A172 (cell line): Measurements from ENCODE around the gene MUSTN1. TPM values are rescaled to one million over a fixed set of nuclear protein-coding genes. Genes with fewer than 3 reads are reported as not detected.
A peak's percentile ranks its signal among the peaks of the same experiment; 100 is the strongest.

Experiments
- DNase-seq: peaks from one replicate; pipeline ENCODE4 v3.0.0-alpha.2; 2015; ENCODE audit warnings: low spot score
- total RNA-seq: library from RNA; depleted of rRNA; stranded (reverse); fragments of >200 nt; shearing (Covaris generic); gene quantifications from 2 replicates; pipeline ENCODE4 v1.2.3, GENCODE V29; 2014; rRNA removed

The MUSTN1 gene
- total RNA-seq, result 0.22 TPM in 1 of 2 replicates, not detected in the other

DNA sequence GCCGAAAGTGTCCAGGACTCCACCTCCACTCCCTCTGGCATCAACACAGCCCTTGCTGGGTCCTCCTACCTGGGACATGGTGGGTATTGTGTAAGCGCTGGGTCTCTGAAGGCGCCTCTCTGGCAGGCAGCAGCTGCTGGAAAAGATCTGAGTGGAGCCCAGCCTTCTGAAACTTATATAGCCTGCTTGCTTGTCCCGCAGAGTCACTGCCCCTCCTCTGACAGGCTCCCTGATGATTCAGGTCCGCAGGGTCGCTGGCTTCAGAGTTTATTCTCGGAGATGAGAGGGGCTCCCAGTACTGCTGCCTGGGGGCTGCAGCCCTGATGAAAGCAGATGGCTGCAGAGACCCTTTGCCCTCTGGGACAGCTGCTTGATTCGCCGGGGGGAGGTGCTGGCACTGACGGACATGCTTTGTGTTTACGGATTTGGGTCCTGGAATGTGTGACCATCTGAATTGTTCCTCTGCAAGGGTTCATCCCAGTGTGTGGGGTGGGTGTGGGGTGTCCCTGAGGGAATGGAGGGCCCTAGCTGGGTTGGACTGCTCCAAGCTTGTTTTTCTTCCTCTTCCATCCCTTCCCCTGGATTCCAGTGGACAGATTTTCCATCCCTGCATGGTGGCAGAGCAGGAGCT, at the start of gene MUSTN1:
Gene MUSTN1 (minus strand): TSS at position 149 of the 631 bp plus-strand sequence. CDS start 71 bp downstream, at position 78.
- no peak for DNase-seq

DNA sequence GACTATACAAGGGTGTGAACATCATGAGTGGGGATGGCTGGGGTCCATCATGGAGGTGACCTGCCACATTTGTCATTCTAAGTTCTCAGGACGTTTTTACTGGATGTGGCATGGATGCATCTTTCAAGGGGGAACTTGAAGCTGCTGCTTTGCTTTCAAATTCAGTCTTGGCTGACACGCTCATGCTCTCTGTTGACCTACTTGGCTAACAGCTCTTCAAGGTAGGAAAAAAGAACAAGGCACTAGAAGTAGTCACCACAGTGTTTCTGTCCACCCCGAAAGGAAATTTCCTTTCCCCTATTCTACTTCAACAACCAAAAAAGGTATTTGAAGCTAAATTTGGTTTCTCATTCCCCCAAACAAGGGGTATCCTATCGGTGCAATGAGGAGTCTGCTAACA, 47.6 kb upstream of the MUSTN1 start:
- DNase-seq, result no peak

DNA sequence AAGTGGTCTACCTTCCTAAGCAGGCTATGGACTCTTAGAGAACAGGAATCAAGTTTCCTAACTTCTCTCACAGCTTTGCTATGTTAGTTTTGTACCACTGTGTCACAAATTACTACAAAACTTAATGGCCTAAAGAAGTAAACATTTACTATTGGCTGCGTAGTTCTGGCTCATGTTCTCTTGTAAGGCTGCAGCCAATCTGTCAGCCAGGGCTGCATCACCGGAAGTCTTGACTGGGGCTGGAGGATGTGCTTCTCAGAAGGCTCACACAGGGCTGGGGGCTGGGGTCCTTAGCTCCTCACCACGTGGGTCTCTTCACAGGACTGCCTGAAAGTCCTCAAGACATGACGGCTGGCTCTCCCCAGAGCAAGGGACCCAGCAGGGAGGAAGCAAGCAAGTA, 47.1 kb upstream of the MUSTN1 start:
- no peak for DNase-seq

DNA sequence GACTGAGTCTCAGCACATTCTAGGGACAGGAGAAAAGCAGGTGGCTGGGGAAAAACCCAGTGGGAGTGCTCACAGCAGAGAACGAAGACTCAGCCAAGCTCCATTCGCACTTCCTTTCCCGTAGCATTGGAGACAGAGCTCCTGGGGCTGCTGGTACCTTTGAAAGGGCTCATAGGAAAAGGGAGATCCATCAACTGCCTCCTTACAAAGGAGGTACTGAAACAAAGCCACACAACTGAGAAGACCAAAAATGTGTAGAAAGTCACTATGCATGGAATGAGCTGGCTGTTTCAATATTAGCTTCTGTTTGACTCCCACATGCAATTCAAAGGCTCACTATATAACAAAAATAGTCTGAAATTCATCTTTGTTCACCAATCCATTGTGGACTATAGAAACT, 45.7 kb upstream of the MUSTN1 start:
- DNase-seq, result no peak

DNA sequence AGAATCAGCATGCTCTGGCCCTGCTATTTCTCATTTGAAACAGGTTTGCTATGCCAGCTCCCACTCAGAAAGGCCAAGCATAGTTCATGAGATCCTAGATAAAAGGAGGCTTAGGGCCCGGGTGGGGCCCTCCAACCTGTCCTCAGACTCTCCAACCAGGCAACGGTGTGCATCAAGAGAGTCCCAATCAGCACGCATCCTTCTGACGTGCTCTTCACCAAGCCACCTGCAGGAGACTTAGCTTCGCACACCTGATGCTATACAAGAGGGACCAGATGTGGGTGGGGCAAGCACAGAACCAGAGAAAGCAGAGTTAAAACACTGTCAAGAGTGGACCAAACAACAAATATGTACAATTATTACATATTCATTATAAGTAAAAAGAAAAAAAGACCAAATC, 45.2 kb upstream of the MUSTN1 start:
- DNase-seq, result no peak

DNA sequence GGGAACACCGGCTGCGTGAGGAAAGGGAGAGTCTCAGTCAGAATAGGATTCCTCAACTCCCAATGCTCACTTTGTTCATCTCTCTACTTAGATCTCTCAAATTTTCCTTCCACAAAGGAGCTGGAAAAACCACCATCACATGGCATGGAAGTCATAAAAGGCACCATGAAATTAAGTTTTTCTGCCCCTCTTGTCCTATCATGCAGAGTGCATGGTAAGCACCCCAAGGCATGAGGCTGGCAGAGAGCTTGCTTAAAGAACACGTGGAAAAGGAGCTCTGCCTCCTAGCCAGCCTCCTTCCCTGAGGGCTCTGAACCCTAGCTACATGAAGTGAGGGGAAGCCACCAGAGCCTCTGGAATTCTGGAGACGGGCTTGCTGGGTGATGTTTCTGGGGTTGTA, 44.8 kb upstream of the MUSTN1 start:
- no peak for DNase-seq

DNA sequence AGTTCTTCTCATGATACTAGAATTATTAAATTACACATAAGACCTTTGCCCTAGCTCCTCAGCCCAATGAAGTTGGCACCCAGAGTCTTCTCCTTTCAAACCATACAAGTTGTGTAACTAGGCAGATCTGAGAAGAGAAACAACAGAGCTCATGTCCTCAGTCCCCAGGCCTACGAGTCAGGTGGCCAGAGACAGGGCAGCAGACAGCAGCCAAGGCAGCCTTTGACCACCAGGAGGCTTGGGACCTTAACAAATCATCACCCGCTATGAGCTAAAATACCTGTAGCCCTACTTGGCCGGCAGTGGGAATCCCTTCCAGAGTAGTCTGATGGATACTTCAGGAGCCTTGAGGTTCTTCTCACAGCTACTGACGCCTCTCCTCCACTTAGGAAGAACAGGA, 44.3 kb upstream of the MUSTN1 start:
- no peak for DNase-seq

DNA sequence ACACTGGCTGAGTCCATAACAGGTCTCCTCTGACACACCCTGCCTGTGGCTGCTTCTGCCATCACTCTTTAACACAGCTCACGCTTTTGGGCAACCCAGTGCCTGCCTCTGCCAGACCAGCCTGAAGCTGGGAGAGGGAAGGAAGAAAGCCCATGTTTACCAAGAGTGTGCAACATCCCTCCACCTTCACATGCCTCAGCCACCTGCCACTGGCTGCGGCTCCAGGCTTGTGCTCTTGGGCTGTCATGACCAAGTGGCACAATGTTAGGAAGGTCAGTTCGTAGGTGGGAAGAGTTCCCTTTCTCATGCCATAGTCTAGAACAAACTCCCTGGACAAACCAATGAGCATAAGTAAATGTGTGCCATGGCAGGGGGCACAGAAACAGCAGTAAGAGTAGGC, 42.3 kb upstream of the MUSTN1 start:
- no peak for DNase-seq

DNA sequence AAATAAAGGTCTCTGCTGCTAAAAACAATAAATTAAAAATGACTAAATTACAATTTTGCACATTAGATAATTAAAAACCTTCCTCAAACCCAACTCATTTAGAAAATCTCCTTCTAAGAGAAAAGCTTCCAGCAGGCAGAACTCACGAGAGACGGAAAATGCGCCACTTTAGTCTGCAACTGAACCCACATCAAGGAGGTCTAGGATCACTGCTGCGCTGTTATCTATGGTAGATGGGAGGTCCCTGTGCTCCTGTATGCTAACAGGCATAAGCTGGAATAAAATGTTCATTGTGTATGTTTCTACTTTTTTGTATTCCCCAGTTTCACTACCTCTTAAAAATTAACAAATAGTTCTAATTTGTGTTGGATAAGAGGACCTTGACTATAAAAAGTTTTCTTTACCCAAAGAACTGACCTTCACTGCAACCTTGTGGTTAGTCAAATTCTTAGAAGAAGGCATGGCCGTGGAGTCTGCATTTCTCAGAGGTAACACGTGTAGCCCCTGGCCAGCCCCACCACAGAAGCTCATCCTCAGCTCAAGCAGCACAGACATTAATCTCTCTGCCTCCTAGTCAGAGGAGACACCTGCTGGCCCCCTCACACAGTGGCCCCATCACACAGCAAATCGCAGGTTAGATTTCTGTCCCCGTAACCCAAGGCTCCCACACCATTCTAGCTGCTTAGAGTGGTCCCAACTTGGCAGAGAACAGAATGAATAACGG, 40.2 kb upstream of the MUSTN1 start:
- no peak for DNase-seq

DNA sequence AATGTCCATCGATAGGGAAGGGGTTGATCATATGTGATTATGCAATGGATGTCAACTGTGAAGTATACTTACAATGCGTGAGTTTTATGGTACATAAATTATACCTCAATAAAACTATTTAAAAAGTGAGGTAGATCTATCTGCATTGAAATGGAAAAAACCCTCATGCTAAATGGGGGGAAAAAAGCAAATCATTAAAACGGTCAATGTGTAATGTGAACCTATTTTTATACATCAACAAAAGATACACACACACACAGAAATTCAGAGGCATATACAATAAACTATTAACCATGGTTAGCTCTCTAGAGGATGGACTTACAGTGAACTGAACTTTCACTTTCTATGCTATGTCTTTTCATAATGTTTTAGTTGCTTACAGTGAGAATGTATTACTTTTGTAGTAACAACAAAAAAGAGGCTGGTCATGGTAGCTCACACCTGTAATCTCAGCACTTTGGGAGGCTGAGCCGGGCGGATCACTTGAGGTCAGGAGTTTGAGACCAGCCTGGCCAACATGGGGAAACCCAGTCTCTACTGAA, 39.4 kb upstream of the MUSTN1 start:
- DNase-seq, result no peak

DNA sequence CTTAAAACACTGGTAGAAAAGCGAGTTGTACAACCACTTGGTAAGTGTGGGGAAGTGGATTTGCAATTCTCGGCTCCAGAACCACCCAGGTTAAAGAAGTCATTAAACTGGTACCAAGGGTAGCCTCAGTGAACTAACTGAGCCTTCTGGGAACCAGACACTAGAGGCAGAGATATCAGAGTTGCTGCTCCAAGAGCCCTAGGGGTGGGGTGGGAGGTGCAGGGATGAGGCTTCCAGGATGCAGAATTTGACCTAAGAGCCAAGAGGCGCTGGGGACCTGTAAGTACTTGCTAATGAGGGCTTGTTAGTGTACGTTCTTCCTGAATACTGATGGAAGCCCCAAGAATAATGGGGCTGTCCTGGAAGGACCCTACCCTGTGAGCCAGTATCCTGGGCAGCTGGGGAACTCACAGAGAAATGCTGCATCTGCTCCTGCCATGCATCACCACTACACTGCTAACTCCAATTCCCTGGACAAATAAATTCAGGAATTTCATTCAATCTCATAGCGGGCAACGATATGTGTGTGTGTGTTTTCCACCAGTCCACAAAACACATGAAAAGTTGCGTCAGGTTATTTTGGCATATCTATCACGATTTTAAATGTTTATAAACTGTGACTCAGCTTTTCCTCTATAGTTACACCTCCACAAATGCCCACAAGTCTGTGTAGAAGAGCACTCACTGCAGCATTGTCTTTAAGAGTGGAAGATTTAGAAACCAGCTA, 38.8 kb upstream of the MUSTN1 start:
- peak; percentile 38 for DNase-seq

DNA sequence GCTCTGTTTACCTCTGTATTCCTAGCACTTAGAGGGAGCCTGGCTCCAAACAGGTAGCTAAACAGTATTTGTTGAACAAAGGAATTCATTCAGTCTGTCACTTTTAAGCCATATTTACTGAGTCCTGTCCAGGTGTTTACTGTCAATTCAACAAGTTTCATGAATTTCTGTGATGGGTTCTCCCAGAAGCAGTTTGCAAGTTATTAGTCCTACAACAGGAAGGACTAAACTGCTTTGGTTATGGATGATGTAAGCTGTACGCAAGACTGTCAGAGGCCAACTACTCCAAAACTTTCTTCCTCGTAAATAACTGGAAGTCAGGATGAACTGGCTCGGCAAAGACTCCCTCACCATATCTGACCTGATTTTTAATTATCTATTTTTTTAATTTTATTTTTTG, 37.4 kb upstream of the MUSTN1 start:
- DNase-seq, result no peak

DNA sequence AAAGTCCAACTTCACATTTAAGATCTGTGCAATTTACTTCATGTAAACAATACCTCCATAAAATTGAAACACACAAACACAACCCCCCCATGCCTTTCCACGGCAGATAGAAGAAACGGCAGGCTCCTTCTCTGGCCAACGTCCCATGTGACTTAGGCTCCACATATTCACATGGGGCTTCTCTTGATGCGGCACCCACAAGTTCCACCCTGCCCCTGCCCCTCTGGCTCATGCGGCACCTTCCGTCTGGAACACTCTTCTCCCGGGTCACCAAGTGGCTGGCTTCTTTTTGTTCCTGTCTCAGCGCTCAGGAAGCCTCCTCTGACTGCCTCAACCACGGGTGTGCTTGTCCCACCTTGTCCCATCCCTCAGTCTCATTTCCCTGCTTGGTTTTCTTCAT, 36.9 kb upstream of the MUSTN1 start:
- DNase-seq, result no peak

DNA sequence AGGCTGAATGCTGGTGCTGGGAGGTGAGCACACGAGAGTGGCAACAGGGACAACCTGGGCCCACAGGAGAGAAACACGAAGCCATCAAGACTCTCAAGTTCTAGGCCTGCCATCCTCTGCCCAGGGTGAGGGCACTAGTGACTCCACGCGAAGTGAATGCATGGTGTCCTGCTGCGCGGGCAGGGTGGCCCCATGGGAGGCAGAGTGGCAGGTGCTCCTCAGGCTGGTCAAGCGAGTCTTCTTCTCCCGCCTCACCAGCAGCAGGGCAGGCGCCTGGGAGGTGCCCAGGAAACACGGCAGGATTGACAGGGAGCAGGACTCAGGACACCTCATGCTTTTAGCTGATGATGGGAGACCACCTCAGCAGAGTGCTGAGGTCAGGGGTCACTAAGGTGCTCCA, 35.7 kb upstream of the MUSTN1 start:
- no peak for DNase-seq

DNA sequence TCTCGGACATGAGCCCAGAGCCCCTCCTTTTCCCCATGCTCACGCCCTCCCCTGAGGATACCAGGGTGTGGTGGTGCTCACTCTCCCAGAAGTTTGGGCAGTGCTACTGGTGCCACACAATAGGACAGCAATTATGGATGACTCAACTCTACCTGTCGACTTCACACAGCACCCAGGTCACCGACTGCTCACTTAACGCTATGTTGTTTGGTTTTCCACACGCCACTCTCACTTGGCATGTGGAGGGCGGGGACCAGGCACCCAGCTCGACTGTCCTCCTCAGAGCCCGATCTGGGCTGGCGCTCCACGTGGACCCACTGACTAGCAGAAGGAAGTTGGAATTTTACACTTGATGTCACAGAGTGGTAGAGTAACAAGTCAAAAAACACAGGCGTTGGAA, 31.6 kb upstream of the MUSTN1 start:
- no peak for DNase-seq

DNA sequence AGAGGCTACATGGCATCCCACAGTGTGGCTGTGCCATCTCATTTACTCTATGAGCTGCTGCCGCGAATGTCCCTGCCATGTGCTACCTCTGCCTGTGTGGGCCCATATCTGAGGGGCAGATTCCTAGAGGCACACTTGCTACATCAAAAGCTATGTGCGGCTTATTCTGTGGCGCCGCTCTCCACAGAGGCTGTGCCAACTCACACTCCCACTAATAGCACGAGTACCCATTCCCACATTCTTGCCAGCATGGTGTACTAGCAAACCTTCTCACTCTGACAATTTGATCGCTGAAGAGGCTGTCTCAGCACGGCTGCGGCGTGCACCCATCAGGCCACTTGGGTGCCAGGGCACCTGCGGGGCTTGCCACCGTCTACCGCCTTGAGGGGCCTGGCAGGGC, 31.2 kb upstream of the MUSTN1 start:
- DNase-seq, result no peak

DNA sequence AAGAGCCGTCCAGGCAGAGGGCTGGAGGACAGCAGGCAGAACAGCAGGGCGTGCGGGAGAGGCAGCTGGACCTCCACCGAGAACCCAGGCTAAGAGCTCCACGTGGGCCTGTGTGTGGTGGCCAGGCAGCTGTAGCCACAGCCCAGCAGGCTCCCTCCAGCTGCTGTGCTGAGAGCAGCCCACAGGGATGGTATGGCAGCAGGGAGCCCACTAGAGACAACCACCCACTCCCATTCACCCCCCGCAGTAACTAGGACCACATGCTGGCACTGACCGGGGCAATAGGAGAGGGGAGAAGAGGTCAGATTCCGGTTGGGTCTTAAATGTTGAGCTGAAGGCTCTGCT, 25.6 kb upstream of the MUSTN1 start:
- no peak for DNase-seq

DNA sequence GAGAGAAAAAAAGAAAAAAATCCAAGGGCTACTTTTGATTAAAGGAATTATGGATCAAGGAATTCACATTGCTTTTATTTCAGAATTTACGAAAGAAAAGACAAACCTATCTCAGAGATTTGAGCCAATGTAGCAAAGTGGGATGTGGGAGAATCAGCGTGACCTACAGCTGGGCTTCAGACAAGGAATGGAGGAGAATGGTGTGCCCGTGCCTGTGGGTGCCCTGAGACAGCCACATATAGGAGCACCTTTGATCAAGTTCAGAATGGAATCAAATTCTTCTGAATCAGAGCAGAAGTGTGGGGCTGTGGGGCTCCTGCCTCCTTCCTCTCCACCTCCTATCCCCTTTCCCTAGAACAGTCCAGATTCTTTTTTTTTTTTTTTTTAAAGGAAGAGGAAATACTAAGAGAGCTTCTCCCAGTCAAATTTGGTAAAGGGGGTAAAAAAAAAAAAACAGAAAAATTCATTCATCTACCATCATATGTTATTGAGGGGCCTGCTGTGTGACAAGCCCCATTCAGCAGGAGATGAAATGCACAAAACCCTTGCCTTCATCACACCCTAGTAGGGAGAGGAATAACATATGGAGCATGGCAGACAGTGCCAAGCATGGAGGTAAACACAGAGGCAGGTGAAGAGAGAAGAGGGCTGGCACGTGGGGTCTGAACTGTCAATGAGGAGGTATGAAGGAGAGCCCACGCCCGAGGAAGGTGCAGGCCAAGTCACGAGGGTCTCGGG, 25.0 kb upstream of the MUSTN1 start:
- DNase-seq, result no peak

DNA sequence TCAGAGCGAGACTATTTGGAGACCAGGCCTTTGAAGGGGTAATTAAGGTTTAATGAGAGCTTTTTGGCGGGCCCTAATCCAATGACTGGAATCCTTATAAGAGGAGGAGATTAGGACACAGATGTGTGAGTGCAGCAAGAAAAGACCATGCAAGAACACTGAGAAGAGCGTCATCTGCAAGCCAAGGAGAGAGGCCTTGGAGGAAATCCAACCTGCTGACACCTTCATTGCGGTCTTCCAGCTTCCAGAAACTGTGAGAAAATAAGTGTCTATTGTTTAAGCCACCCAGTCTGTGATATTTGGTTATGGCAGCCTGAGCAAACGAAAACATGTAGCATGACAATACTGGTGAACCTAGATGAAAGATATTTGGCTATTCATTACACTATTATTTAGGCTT, 23.0 kb upstream of the MUSTN1 start:
- no peak for DNase-seq

DNA sequence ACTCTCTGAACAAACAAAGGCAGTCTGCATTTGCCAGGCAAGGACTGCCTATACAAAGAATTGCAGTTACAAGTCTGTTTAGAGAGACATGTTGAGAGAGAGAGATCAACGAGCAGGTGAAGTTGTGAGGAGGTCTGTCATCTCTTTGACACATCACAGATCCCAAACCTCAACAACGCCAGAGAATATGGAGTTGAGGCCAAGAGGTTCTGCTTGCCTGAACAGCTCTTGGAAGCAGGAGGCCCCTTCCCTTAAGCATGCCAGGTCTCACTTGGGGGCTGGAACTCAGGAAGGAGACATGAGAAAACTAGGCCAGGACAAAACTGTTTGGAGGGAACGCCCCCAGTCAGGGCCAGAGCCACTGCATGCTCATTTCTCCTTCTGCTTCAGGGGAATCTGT, 22.3 kb upstream of the MUSTN1 start:
- DNase-seq, result no peak

DNA sequence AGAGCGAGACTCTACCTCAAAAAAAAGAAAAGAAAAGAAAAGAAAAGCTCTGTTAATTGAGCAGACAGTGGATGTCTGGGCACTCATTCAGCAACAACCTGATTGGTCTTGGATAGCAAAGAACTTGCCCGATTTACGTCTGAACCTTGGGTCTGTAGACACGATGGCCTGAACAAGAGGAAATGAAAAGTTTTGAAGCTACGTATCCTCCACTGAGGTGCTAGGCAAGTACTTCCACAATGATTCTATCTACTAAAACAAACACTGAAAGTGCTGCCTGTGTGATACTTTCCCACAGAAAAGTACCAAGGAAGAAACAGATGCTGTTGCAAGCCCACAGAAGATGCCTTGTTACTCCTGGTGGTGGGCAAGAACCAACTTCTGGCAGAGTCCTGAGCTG, 21.8 kb upstream of the MUSTN1 start:
- DNase-seq, result no peak

DNA sequence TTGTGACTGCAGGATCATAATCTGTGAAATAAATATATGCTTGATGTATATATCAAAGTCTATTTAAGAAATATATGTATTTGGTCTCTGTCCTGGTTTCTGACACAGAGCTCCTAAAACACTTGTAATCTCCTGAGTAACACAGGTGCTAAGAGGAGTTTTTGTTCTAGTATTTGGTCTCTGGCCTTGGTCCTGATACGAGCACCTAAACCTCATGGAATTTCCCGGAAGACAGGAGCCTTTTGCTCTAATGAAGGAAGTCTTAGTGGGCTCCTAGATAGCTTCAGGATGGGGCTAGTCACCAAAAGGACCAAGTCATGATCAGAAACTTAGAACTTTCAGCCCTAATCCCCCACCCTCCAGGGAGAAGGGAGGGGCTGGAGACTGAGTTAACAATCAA, 19.2 kb upstream of the MUSTN1 start:
- no peak for DNase-seq
